Neural cell (in vitro differentiated cells): ENCODE results near the gene MAPK8. TPM values are rescaled to one million over a fixed set of nuclear protein-coding genes. Genes with fewer than 3 reads are reported as not detected.

Source experiments
- H2AFZ ChIP-seq: fragments of 200-600, 300-800 bp; sonication (generic), shearing (Covaris generic); 2 replicates; pipeline ENCODE4 v1.6.0; 2014; ENCODE audit warnings: low read depth, mild to moderate bottlenecking, antibody characterized with exemption, low read length, moderate library complexity
- H3F3A ChIP-seq: fragments of 200-600 bp; shearing (Covaris generic); 2 replicates; pipeline ENCODE4 v1.6.1; 2016; ENCODE audit warnings: mild to moderate bottlenecking, moderate library complexity, mixed read lengths, antibody characterized with exemption, low read length; ENCODE audit not compliant: insufficient read depth, poor library complexity, severe bottlenecking
- H3K27ac ChIP-seq: fragments of 200-600, 300-800 bp; sonication (generic), shearing (Covaris generic); 2 replicates; pipeline ENCODE4 v1.5.1; 2014; ENCODE audit warnings: mild to moderate bottlenecking, low read length, moderate library complexity
- H3K27me3 ChIP-seq: fragments of 300-800, 200-600 bp; sonication (generic), shearing (Covaris generic); 2 replicates; pipeline ENCODE4 v1.6.0; 2014; ENCODE audit warnings: mild to moderate bottlenecking, low read depth, low read length, moderate library complexity; ENCODE audit not compliant: insufficient read depth
- H3K36me3 ChIP-seq: fragments of 300-800, 200-600 bp; sonication (generic), shearing (Covaris generic); 2 replicates; pipeline ENCODE4 v1.5.1; 2014; ENCODE audit warnings: mild to moderate bottlenecking, antibody characterized with exemption, low read length, moderate library complexity; ENCODE audit not compliant: insufficient read depth
- H3K4me2 ChIP-seq: fragments of 300-800, 200-600 bp; sonication (generic), shearing (Covaris generic); 2 replicates; pipeline ENCODE4 v1.6.0; 2014; ENCODE audit warnings: mild to moderate bottlenecking, low read length
- H3K4me3 ChIP-seq: fragments of 300-800, 200-600 bp; sonication (generic), shearing (Covaris generic); 2 replicates; pipeline ENCODE4 v1.5.1; 2014; ENCODE audit warnings: mild to moderate bottlenecking, low read length, moderate library complexity
- H3K79me2 ChIP-seq: fragments of 200-600 bp; shearing (Covaris generic); replicated peaks from 2 replicates; pipeline ENCODE4 v1.6.0; 2014; ENCODE audit warnings: mild to moderate bottlenecking, low read length, moderate library complexity; ENCODE audit not compliant: insufficient read depth
- H3K9ac ChIP-seq: fragments of 300-800, 200-600 bp; sonication (generic), shearing (Covaris generic); 2 replicates; pipeline ENCODE4 v1.6.1; 2016; ENCODE audit warnings: mild to moderate bottlenecking, low read length, mixed read lengths
- H3K9me2 ChIP-seq: fragments of 200-600 bp; shearing (Covaris generic); 2 replicates; pipeline ENCODE4 v1.6.1; 2016; ENCODE audit warnings: mild to moderate bottlenecking, low read length, mixed read lengths; ENCODE audit not compliant: insufficient read depth
- H3K9me3 ChIP-seq: fragments of 200-600, 300-800 bp; sonication (generic), shearing (Covaris generic); 2 replicates; pipeline ENCODE4 v1.6.1; 2016; ENCODE audit warnings: mild to moderate bottlenecking, mixed run types, low read length, moderate library complexity, mixed read lengths
- H4K20me1 ChIP-seq: fragments of 200-600 bp; shearing (Covaris generic); 2 replicates; pipeline ENCODE4 v1.6.1; 2016; ENCODE audit warnings: mild to moderate bottlenecking, mixed run types; ENCODE audit not compliant: insufficient read depth
- EP300 ChIP-seq: fragments of 450-650 bp; conservative IDR thresholded peaks from 2 replicates; pipeline ENCODE4 v1.6.1; 2014; ENCODE audit warnings: antibody characterized with exemption, mild to moderate bottlenecking, moderate library complexity; ENCODE audit not compliant: poor library complexity, severe bottlenecking
- EZH2 ChIP-seq: fragments of 200-600, 300-800 bp; shearing (Covaris generic), sonication (generic); IDR thresholded peaks from 2 replicates; pipeline ENCODE4 v1.6.1; 2014; ENCODE audit warnings: antibody characterized with exemption, low read length, borderline replicate concordance, mild to moderate bottlenecking; ENCODE audit not compliant: insufficient read depth, poor library complexity, severe bottlenecking
- MXI1 ChIP-seq: fragments of 450-650 bp; conservative IDR thresholded peaks from 2 replicates; pipeline ENCODE4 v1.6.1; 2014; ENCODE audit warnings: antibody characterized with exemption, mild to moderate bottlenecking; ENCODE audit not compliant: poor library complexity, severe bottlenecking
- POLR2AphosphoS5 ChIP-seq: IDR thresholded peaks from 2 replicates; pipeline ENCODE4 v1.6.1; 2012
- RAD21 ChIP-seq: fragments of 450-650 bp; conservative IDR thresholded peaks from 2 replicates; pipeline ENCODE4 v1.6.1; 2014; ENCODE audit warnings: antibody characterized with exemption, mild to moderate bottlenecking, moderate library complexity
- SMC3 ChIP-seq: fragments of 450-650 bp; conservative IDR thresholded peaks from 2 replicates; pipeline ENCODE4 v1.6.1; 2014; ENCODE audit warnings: antibody characterized with exemption, mild to moderate bottlenecking, moderate library complexity; ENCODE audit not compliant: poor library complexity
- TAF1 ChIP-seq: IDR thresholded peaks from 2 replicates; pipeline ENCODE4 v1.6.1; 2012; ENCODE audit warnings: low read depth
- polyA plus RNA-seq: library from polyadenylated mRNA; depleted of rRNA; stranded (reverse); fragments of >200 nt; gene quantifications from 2 replicates; pipeline ENCODE4 v1.2.3, GENCODE V29; 2014
- TF ChIP-seq, protein P1 (sequence below): fragments of 450-650 bp; IDR thresholded peaks from 2 replicates; pipeline ENCODE4 v1.5.1; 2014; ENCODE audit warnings: antibody characterized with exemption, mild to moderate bottlenecking, moderate library complexity; ENCODE audit not compliant: poor library complexity, severe bottlenecking
- TF ChIP-seq, protein P2 (sequence below): IDR thresholded peaks from 2 replicates; pipeline ENCODE4 v1.6.1; 2012; ENCODE audit warnings: borderline replicate concordance

MAPK8 gene
- polyA plus RNA-seq, 1 donor from 2014 or later, result 187 TPM

- H3K79me2 ChIP-seq, result peaks cover 46% of the 10 kb centered on the region
- H3K9me3 ChIP-seq, result peaks cover 3% of the 10 kb centered on the region
- H3K9me2 ChIP-seq, result no peaks in the 10 kb centered on the region
- H3F3A ChIP-seq, result no peaks in the 10 kb centered on the region
- H3K4me3 ChIP-seq, result no peak overlapping the region
- no peak overlapping the region for H3K27ac ChIP-seq
- TF ChIP-seq TAF1, result no peak
- TF ChIP-seq EZH2, result no peak
- TF ChIP-seq, protein P1, sequence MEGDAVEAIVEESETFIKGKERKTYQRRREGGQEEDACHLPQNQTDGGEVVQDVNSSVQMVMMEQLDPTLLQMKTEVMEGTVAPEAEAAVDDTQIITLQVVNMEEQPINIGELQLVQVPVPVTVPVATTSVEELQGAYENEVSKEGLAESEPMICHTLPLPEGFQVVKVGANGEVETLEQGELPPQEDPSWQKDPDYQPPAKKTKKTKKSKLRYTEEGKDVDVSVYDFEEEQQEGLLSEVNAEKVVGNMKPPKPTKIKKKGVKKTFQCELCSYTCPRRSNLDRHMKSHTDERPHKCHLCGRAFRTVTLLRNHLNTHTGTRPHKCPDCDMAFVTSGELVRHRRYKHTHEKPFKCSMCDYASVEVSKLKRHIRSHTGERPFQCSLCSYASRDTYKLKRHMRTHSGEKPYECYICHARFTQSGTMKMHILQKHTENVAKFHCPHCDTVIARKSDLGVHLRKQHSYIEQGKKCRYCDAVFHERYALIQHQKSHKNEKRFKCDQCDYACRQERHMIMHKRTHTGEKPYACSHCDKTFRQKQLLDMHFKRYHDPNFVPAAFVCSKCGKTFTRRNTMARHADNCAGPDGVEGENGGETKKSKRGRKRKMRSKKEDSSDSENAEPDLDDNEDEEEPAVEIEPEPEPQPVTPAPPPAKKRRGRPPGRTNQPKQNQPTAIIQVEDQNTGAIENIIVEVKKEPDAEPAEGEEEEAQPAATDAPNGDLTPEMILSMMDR, result no peak
- TF ChIP-seq, protein P2, sequence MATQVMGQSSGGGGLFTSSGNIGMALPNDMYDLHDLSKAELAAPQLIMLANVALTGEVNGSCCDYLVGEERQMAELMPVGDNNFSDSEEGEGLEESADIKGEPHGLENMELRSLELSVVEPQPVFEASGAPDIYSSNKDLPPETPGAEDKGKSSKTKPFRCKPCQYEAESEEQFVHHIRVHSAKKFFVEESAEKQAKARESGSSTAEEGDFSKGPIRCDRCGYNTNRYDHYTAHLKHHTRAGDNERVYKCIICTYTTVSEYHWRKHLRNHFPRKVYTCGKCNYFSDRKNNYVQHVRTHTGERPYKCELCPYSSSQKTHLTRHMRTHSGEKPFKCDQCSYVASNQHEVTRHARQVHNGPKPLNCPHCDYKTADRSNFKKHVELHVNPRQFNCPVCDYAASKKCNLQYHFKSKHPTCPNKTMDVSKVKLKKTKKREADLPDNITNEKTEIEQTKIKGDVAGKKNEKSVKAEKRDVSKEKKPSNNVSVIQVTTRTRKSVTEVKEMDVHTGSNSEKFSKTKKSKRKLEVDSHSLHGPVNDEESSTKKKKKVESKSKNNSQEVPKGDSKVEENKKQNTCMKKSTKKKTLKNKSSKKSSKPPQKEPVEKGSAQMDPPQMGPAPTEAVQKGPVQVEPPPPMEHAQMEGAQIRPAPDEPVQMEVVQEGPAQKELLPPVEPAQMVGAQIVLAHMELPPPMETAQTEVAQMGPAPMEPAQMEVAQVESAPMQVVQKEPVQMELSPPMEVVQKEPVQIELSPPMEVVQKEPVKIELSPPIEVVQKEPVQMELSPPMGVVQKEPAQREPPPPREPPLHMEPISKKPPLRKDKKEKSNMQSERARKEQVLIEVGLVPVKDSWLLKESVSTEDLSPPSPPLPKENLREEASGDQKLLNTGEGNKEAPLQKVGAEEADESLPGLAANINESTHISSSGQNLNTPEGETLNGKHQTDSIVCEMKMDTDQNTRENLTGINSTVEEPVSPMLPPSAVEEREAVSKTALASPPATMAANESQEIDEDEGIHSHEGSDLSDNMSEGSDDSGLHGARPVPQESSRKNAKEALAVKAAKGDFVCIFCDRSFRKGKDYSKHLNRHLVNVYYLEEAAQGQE, result no peak
- no peak for TF ChIP-seq RAD21
- TF ChIP-seq SMC3, result no peak
- TF ChIP-seq POLR2AphosphoS5, result no peak
- TF ChIP-seq MXI1, result no peak
- no peaks in the 10 kb centered on the region for H3K27me3 ChIP-seq
- no peak overlapping the region for H3K4me2 ChIP-seq
- H2AFZ ChIP-seq, result no peak overlapping the region
- no peaks in the 10 kb centered on the region for H3K36me3 ChIP-seq
- H4K20me1 ChIP-seq, result no peaks in the 10 kb centered on the region
- no peak overlapping the region for H3K9ac ChIP-seq
These were observed 76.9 kb downstream of the MAPK8 start for GRCh38 chr10:48383393-48383792.

GRCh38 chr10:48384699-48384982, 78.2 kb downstream of the MAPK8 start:
- no peaks in the 10 kb centered on the region for H4K20me1 ChIP-seq
- H3K9me2 ChIP-seq, result no peaks in the 10 kb centered on the region
- no peaks in the 10 kb centered on the region for H3K36me3 ChIP-seq
- H3K4me2 ChIP-seq, result no peak overlapping the region
- H3K9me3 ChIP-seq, result peaks cover 3% of the 10 kb centered on the region
- no peaks in the 10 kb centered on the region for H3K27me3 ChIP-seq
- no peak overlapping the region for H3K4me3 ChIP-seq
- no peak overlapping the region for H3K9ac ChIP-seq
- H3K79me2 ChIP-seq, result peaks cover 39% of the 10 kb centered on the region
- no peak overlapping the region for H2AFZ ChIP-seq
- TF ChIP-seq MXI1, result no peak
- TF ChIP-seq, protein P2, result no peak
- TF ChIP-seq TAF1, result no peak
- TF ChIP-seq, protein P1, result no peak
- no peak for TF ChIP-seq SMC3
- TF ChIP-seq EP300, result no peak
- no peak for TF ChIP-seq RAD21
- no peak for TF ChIP-seq EZH2
- no peak for TF ChIP-seq POLR2AphosphoS5
- no peak overlapping the region for H3K27ac ChIP-seq
- no peaks in the 10 kb centered on the region for H3F3A ChIP-seq
